A549 (cell line): ENCODE measurements around the gene TMEM179. TPM values are rescaled to one million over a fixed set of nuclear protein-coding genes. Genes with fewer than 3 reads are reported as not detected.

Experiments used
- ATAC-seq, 2 experiments: fragments of 200-7000 bp in 1 of 2; fragments of >200 bp in 1 of 2; cut with Nextera tagmentation in 1 of 2; cut with Tn5 transposase in 1 of 2; 3 replicates each; pipeline versions ENCODE4 v1.8.0 to v1.9.1; 2018 to 2020; ENCODE audit warnings: mild to moderate bottlenecking in 1 of 2, moderate library complexity in 1 of 2
- CTCF ChIA-PET: fragments of 300-600 bp; sonication (Branson Sonifier 250); formaldehyde crosslinking; extraction: SDS; loops from one replicate; lab custom pipeline; 2021; ENCODE audit warnings: antibody characterized with exemption, inconsistent platforms; lab: Yijun Ruan, JAX
- POLR2A ChIA-PET: fragments of 350-600 bp; formaldehyde crosslinking; extraction: SDS; loops from one replicate; lab custom pipeline; 2021; ENCODE audit warnings: antibody characterized with exemption, inconsistent platforms; lab: Yijun Ruan, JAX
- DNase-seq, 2 experiments: peaks; one replicate each; pipeline versions ENCODE4 v3.0.0 to v3.0.0-alpha.2; 2011 to 2016; ENCODE audit warnings: low read depth in 1 of 2, low spot score in 1 of 2
- FAIRE-seq: peaks from 2 replicates; lab custom pipeline; 2011; peaks lifted over from hg19 to GRCh38; lab: Jason Lieb, UNC
- H3K27ac ChIP-seq, 2 experiments: fragments of >200 bp; sonication (Bioruptor Twin); formaldehyde crosslinking; 3 replicates each; pipeline ENCODE4 v1.5.1; 2016 to 2017
- H3K4me1 ChIP-seq: fragments of >200 bp; sonication (Bioruptor Twin); formaldehyde crosslinking; 3 replicates; pipeline ENCODE4 v1.6.1; 2016
- H3K4me2 ChIP-seq: fragments of >200 bp; sonication (Bioruptor Twin); formaldehyde crosslinking; 3 replicates; pipeline ENCODE4 v1.6.1; 2016
- H3K4me3 ChIP-seq: fragments of >200 bp; sonication (Bioruptor Twin); formaldehyde crosslinking; 3 replicates; pipeline ENCODE4 v1.5.1; 2016
- H3K9me3 ChIP-seq: fragments of >200 bp; sonication (Bioruptor Twin); formaldehyde crosslinking; 3 replicates; pipeline ENCODE4 v1.6.1; 2016
- ATOH8 ChIP-seq: fragments of 250-450 bp; sonication (Bioruptor Pico); IDR thresholded peaks from 2 replicates; pipeline ENCODE4 v1.5.0; 2020; ENCODE audit warnings: low read depth, mild to moderate bottlenecking, moderate library complexity
- BHLHE40 ChIP-seq: IDR thresholded peaks from 2 replicates; pipeline ENCODE4 v1.6.1; 2012; ENCODE audit warnings: low read depth, low read length, inconsistent platforms
- CHD4 ChIP-seq: fragments of 200-600 bp; sonication (generic); IDR thresholded peaks from 2 replicates; pipeline ENCODE4 v1.6.1; 2016; ENCODE audit warnings: antibody characterized with exemption, mild to moderate bottlenecking, borderline replicate concordance
- CTCF ChIP-seq: fragments of >200 bp; sonication (Bioruptor Twin); formaldehyde crosslinking; IDR thresholded peaks from 3 replicates; pipeline ENCODE4 v1.5.1; 2016
- EHF ChIP-seq: fragments of 250-450 bp; sonication (Bioruptor Pico); IDR thresholded peaks from 2 replicates; pipeline ENCODE4 v1.5.0; 2020; ENCODE audit warnings: mild to moderate bottlenecking
- EHMT2 ChIP-seq: fragments of 200-600 bp; sonication (generic); IDR thresholded peaks from 2 replicates; pipeline ENCODE4 v1.6.1; 2016; ENCODE audit warnings: antibody characterized with exemption, low read depth, mild to moderate bottlenecking, moderate library complexity
- ELK1 ChIP-seq: fragments of 150-350 bp; IDR thresholded peaks from 2 replicates; pipeline ENCODE4 v1.6.1; 2014; ENCODE audit warnings: low read depth, mild to moderate bottlenecking, low read length
- EP300 ChIP-seq, 2 experiments: fragments of >200 bp; sonication (Bioruptor Twin); formaldehyde crosslinking; IDR thresholded peaks; 2 replicates in 1 of 2; 3 replicates in 1 of 2; pipeline ENCODE4 v1.6.1; 2016 to 2017
- ESRRA ChIP-seq: fragments of 150-350 bp; IDR thresholded peaks from 2 replicates; pipeline ENCODE4 v1.6.1; 2014; ENCODE audit warnings: mild to moderate bottlenecking, low read length, borderline replicate concordance
- HDAC2 ChIP-seq: fragments of 200-600 bp; sonication (generic); IDR thresholded peaks from 2 replicates; pipeline ENCODE4 v1.6.1; 2016
- HOXA7 ChIP-seq: fragments of 250-450 bp; sonication (Bioruptor Pico); IDR thresholded peaks from 2 replicates; pipeline ENCODE4 v1.5.0; 2020; ENCODE audit warnings: mild to moderate bottlenecking, moderate library complexity
- MAX ChIP-seq: IDR thresholded peaks from 2 replicates; pipeline ENCODE4 v1.6.1; 2012
- NPAS2 ChIP-seq: fragments of 250-450 bp; sonication (Bioruptor Pico); IDR thresholded peaks from 2 replicates; pipeline ENCODE4 v1.8.0; 2022; ENCODE audit warnings: mild to moderate bottlenecking, moderate library complexity, borderline replicate concordance
- NR3C1 ChIP-seq: fragments of >200 bp; sonication (Bioruptor Twin); formaldehyde crosslinking; IDR thresholded peaks from 3 replicates; pipeline ENCODE4 v1.6.1; 2017
- PBX3 ChIP-seq: IDR thresholded peaks from 2 replicates; pipeline ENCODE4 v1.6.1; 2012
- PHF8 ChIP-seq: fragments of 200-600 bp; sonication (generic); IDR thresholded peaks from 2 replicates; pipeline ENCODE4 v1.6.1; 2016; ENCODE audit warnings: low read depth, mild to moderate bottlenecking, antibody characterized with exemption, moderate library complexity, borderline replicate concordance
- POLR2AphosphoS2 ChIP-seq: conservative IDR thresholded peaks from 2 replicates; pipeline ENCODE4 v1.6.1; 2012; ENCODE audit warnings: low read length, improper control_type of control experiment, inconsistent platforms
- REST ChIP-seq: fragments of 200-600 bp; sonication (generic); IDR thresholded peaks from 2 replicates; pipeline ENCODE4 v1.6.1; 2016; ENCODE audit warnings: antibody characterized with exemption, mild to moderate bottlenecking, moderate library complexity
- SMC3 ChIP-seq: fragments of >200 bp; sonication (Bioruptor Twin); formaldehyde crosslinking; IDR thresholded peaks from 3 replicates; pipeline ENCODE4 v1.6.1; 2018; ENCODE audit warnings: inconsistent platforms
- ZC3H11A ChIP-seq: fragments of 450-650 bp; IDR thresholded peaks from 2 replicates; pipeline ENCODE4 v1.6.1; 2014; ENCODE audit warnings: antibody characterized with exemption, mild to moderate bottlenecking
- ZNF302 ChIP-seq: fragments of 250-450 bp; sonication (Bioruptor Pico); IDR thresholded peaks from 2 replicates; pipeline ENCODE4 v1.9.0; 2021; ENCODE audit warnings: inconsistent platforms, mild to moderate bottlenecking, moderate library complexity
- ZSCAN20 ChIP-seq: fragments of 250-450 bp; sonication (Bioruptor Pico); IDR thresholded peaks from 2 replicates; pipeline ENCODE4 v1.8.0; 2022; ENCODE audit warnings: mild to moderate bottlenecking, moderate library complexity
- WGBS: methylation state at CpG from one replicate; pipeline ENCODE4 v1.1.6; 2017; ENCODE audit errors: missing lambda C conversion rate; 5-methylcytosine and 5-hydroxymethylcytosine counted together
- polyA plus RNA-seq, 4 experiments: library from polyadenylated mRNA; depleted of rRNA in 3 of 4; stranded (reverse); fragments of >200 nt; fragmentation: RNase III in 1 of 4; extraction: RNeasy Plus Mini Kit Qiagen cat#74134 plus additional on column Dnase treatment in 1 of 4; gene quantifications; 2 replicates in 3 of 4; 3 replicates in 1 of 4; pipeline ENCODE4 v1.2.3, GENCODE V29; 2011 to 2017

TMEM179 gene
- polyA plus RNA-seq, 2 of the 4 experiments (the other 2 are of a cell fraction), result 0.63 TPM; not detected in 1

GRCh38 chr14:104614126-104614812, 9.7 kb upstream of the TMEM179 start:
- Histone ChIP-seq H3K4me2 (no peak overlapping the region), H3K9me3 (peaks cover 5% of the 10 kb centered on the region; the same call in 2 of the 3 replicates), H3K4me3 (no peak overlapping the region), H3K27ac (no peak overlapping the region), H3K4me1 (no peaks in the 10 kb centered on the region)
- FAIRE-seq (no peak), DNase-seq (no peak), ATAC-seq (no peak)
- ChIA-PET POLR2A (no interaction called here), CTCF (no interaction called here)
- WGBS, result under 1% methylated on average over 4 of the region's 4 CpGs
- TF ChIP-seq EP300 (IDR thresholded peaks at IDR 0.05), result no peak
- TF ChIP-seq PBX3, result no peak
- TF ChIP-seq MAX, result no peak
- TF ChIP-seq REST, result no peak
- TF ChIP-seq ESRRA, result no peak
- TF ChIP-seq ELK1, result no peak
- no peak for TF ChIP-seq EHF (CRISPR knock-in tag)
- no peak for TF ChIP-seq NPAS2 (CRISPR knock-in tag)
- no peak for TF ChIP-seq SMC3
- TF ChIP-seq POLR2AphosphoS2, result no peak
- TF ChIP-seq CHD4, result no peak
- no peak for TF ChIP-seq ATOH8 (CRISPR knock-in tag)
- TF ChIP-seq HDAC2, result no peak
- no peak for TF ChIP-seq ZC3H11A
- no peak for TF ChIP-seq HOXA7 (CRISPR knock-in tag)
- TF ChIP-seq ZSCAN20, result no peak
- TF ChIP-seq BHLHE40, result no peak
- no peak for TF ChIP-seq EHMT2
- no peak for TF ChIP-seq ZNF302 (CRISPR knock-in tag)

GRCh38 chr14:104611881-104612280, 7.3 kb upstream of the TMEM179 start:
- WGBS, result 10% methylated on average over 8 of the region's 8 CpGs
- H3K27ac ChIP-seq, result no peak overlapping the region
- POLR2A ChIA-PET, result no interaction called here
- H3K4me3 ChIP-seq, result no peak overlapping the region
- CTCF ChIA-PET, result interaction anchor here (0.6 kb wide), 1 partner anchor 34 kb away, joined by 3 read pairs; no protein-coding TSS in a partner anchor
- FAIRE-seq (no peak), ATAC-seq (no peak), DNase-seq (no peak)
- H3K4me2 ChIP-seq, result no peak overlapping the region
- TF ChIP-seq CTCF (no peak), PHF8 (no peak), NR3C1 (no peak), ELK1 (no peak)
- H3K4me1 ChIP-seq, result no peaks in the 10 kb centered on the region
- H3K9me3 ChIP-seq, result peaks cover 5% of the 10 kb centered on the region; the same call in 2 of the 3 replicates
